ENCODE measurements around the gene CSTPP1.

The CSTPP1 gene

GRCh38 chr11:47171856-47172255 lies 235.3 kb downstream of the CSTPP1 start:
- Histone ChIP-seq H3K9me3 (ENCODE audit: control extremely low read depth in 1 of 5, control insufficient read depth in 4 of 5, insufficient read depth in 2 of 5, low read depth in 1 of 5, low read length in 4 of 5) (no peaks in the 10 kb centered on the region), H3K36me3 (ENCODE audit: control insufficient read depth in 4 of 4, insufficient read depth in 4 of 4, low read length in 3 of 4) (peaks cover 12 to 81% (median 63%) of the 10 kb centered on the region in 4 experiments), H3K27ac (ENCODE audit: insufficient read depth in 1 of 2, low read depth in 1 of 2, low read length in 2 of 2, poor library complexity in 1 of 2, severe bottlenecking in 2 of 2) (no peak overlapping the region), H3K27me3 (replicated peaks in 2 of 5; ENCODE audit: control insufficient read depth in 4 of 5, insufficient read depth in 5 of 5, low read length in 4 of 5) (no peaks in the 10 kb centered on the region), H3K4me3 (ENCODE audit: control insufficient read depth in 1 of 7, extremely low read depth in 1 of 7, insufficient read depth in 4 of 7, low read depth in 2 of 7, low read length in 6 of 7) (no peak overlapping the region), H3K4me1 (ENCODE audit: control extremely low read depth in 1 of 4, control insufficient read depth in 4 of 4, insufficient read depth in 4 of 4, low read length in 3 of 4) (peaks cover 2 to 18% (median 15%) of the 10 kb centered on the region in 4 experiments)
- ChIA-PET CTCF (interaction anchor here (0.6 to 3.7 kb wide), 6 partner anchors 9 to 281 kb away, joined by 3 to 26 read pairs (median 10); no protein-coding TSS in a partner anchor), POLR2A (no interaction called here)
- no peak for DNase-seq
- WGBS (ENCODE audit: insufficient coverage): 91% methylated on average over 7 of the region's 8 CpGs

GRCh38 chr11:47172740-47173336 lies 236.3 kb downstream of the CSTPP1 start:
- no peak for DNase-seq
- Histone ChIP-seq H3K36me3 (ENCODE audit: control insufficient read depth in 4 of 4, insufficient read depth in 4 of 4, low read length in 3 of 4) (peaks cover 7 to 71% (median 53%) of the 10 kb centered on the region in 4 experiments), H3K27ac (ENCODE audit: insufficient read depth in 1 of 2, low read depth in 1 of 2, low read length in 2 of 2, poor library complexity in 1 of 2, severe bottlenecking in 2 of 2) (no peak overlapping the region), H3K9me3 (ENCODE audit: control extremely low read depth in 1 of 5, control insufficient read depth in 4 of 5, insufficient read depth in 2 of 5, low read depth in 1 of 5, low read length in 4 of 5) (no peaks in the 10 kb centered on the region), H3K27me3 (replicated peaks in 2 of 5; ENCODE audit: control insufficient read depth in 4 of 5, insufficient read depth in 5 of 5, low read length in 4 of 5) (no peaks in the 10 kb centered on the region), H3K4me1 (ENCODE audit: control extremely low read depth in 1 of 4, control insufficient read depth in 4 of 4, insufficient read depth in 4 of 4, low read length in 3 of 4) (peaks cover 2 to 26% (median 23%) of the 10 kb centered on the region in 4 experiments), H3K4me3 (ENCODE audit: control insufficient read depth in 1 of 7, extremely low read depth in 1 of 7, insufficient read depth in 4 of 7, low read depth in 2 of 7, low read length in 6 of 7) (no peak overlapping the region)
- CTCF ChIA-PET: interaction anchor here (0.6 to 3.7 kb wide), 4 partner anchors 10 to 262 kb away, joined by 3 to 26 read pairs (median 8); no protein-coding TSS in a partner anchor
- POLR2A ChIA-PET: no interaction called here
- 87% methylated on average over 6 of the region's 6 CpGs for WGBS (ENCODE audit: insufficient coverage)

- no peaks in the 10 kb centered on the region for H3K9me3 ChIP-seq (ENCODE audit: control extremely low read depth in 1 of 5, control insufficient read depth in 4 of 5, insufficient read depth in 2 of 5, low read depth in 1 of 5, low read length in 4 of 5)
- CTCF ChIA-PET: interaction anchor here (0.9 to 4.7 kb wide), 4 partner anchors 12 to 97 kb away, joined by 3 to 38 read pairs (median 6); partner anchors contain the start of gene PACSIN3
- H3K4me1 ChIP-seq (ENCODE audit: control extremely low read depth in 1 of 4, control insufficient read depth in 4 of 4, insufficient read depth in 4 of 4, low read length in 3 of 4): peaks cover 2 to 31% (median 29%) of the 10 kb centered on the region in 4 experiments
- peak overlapping the region; percentile 70 to 100 (median 96) for H3K4me3 ChIP-seq (ENCODE audit: control insufficient read depth in 1 of 7, extremely low read depth in 1 of 7, insufficient read depth in 4 of 7, low read depth in 2 of 7, low read length in 6 of 7)
- POLR2A ChIA-PET: no interaction called here
- DNase-seq: peak; percentile 50 to 69 (median 65)
- H3K27me3 ChIP-seq (replicated peaks in 2 of 5; ENCODE audit: control insufficient read depth in 4 of 5, insufficient read depth in 5 of 5, low read length in 4 of 5): no peaks in the 10 kb centered on the region
- H3K27ac ChIP-seq (ENCODE audit: insufficient read depth in 1 of 2, low read depth in 1 of 2, low read length in 2 of 2, poor library complexity in 1 of 2, severe bottlenecking in 2 of 2): peak overlapping the region; percentile 98
- H3K36me3 ChIP-seq (ENCODE audit: control insufficient read depth in 4 of 4, insufficient read depth in 4 of 4, low read length in 3 of 4): peaks cover 5 to 48% (median 34%) of the 10 kb centered on the region in 4 experiments
- WGBS (ENCODE audit: insufficient coverage): 33% methylated on average over 14 of the region's 14 CpGs
These were observed 239.3 kb downstream of the CSTPP1 start for GRCh38 chr11:47175746-47176327.

GRCh38 chr11:47176328-47177228 lies 240.0 kb downstream of the CSTPP1 start, which contains the start of gene ARFGAP2:
Gene ARFGAP2, minus strand, starts transcription at chr11:47176879. Its CDS starts 26 bp downstream, at chr11:47176853.
- H3K27me3 ChIP-seq (replicated peaks in 2 of 5; ENCODE audit: control insufficient read depth in 4 of 5, insufficient read depth in 5 of 5, low read length in 4 of 5): no peaks in the 10 kb centered on the region
- no peaks in the 10 kb centered on the region for H3K9me3 ChIP-seq (ENCODE audit: control extremely low read depth in 1 of 5, control insufficient read depth in 4 of 5, insufficient read depth in 2 of 5, low read depth in 1 of 5, low read length in 4 of 5)
- peaks cover 2 to 31% (median 29%) of the 10 kb centered on the region in 4 experiments for H3K4me1 ChIP-seq (ENCODE audit: control extremely low read depth in 1 of 4, control insufficient read depth in 4 of 4, insufficient read depth in 4 of 4, low read length in 3 of 4)
- H3K4me3 ChIP-seq (ENCODE audit: control insufficient read depth in 1 of 7, extremely low read depth in 1 of 7, insufficient read depth in 4 of 7, low read depth in 2 of 7, low read length in 6 of 7): peak within 1 kb of the TSS; percentile 70 to 100 (median 96)
- H3K27ac ChIP-seq (ENCODE audit: insufficient read depth in 1 of 2, low read depth in 1 of 2, low read length in 2 of 2, poor library complexity in 1 of 2, severe bottlenecking in 2 of 2): peak within 1 kb of the TSS; percentile 98
- DNase-seq: peak; percentile 97 to 98 (median 98)
- ChIA-PET CTCF (interaction anchor here (1.1 to 6.2 kb wide), 9 partner anchors 11 to 276 kb away, joined by 3 to 65 read pairs (median 8); partner anchors contain the start of genes NR1H3 and PACSIN3), POLR2A (no interaction called here)
- H3K36me3 ChIP-seq (ENCODE audit: control insufficient read depth in 4 of 4, insufficient read depth in 4 of 4, low read length in 3 of 4): peaks cover 5 to 40% (median 29%) of the 10 kb centered on the region in 4 experiments
- WGBS (ENCODE audit: insufficient coverage): under 1% methylated on average over 46 of the region's 89 CpGs

GRCh38 chr11:47177229-47177845 lies 240.8 kb downstream of the CSTPP1 start:
- WGBS (ENCODE audit: insufficient coverage): 7% methylated on average over 16 of the region's 21 CpGs
- H3K36me3 ChIP-seq (ENCODE audit: control insufficient read depth in 4 of 4, insufficient read depth in 4 of 4, low read length in 3 of 4): peaks cover 3 to 33% (median 21%) of the 10 kb centered on the region in 4 experiments
- peak; percentile 91 to 95 (median 94) for DNase-seq
- H3K4me1 ChIP-seq (ENCODE audit: control extremely low read depth in 1 of 4, control insufficient read depth in 4 of 4, insufficient read depth in 4 of 4, low read length in 3 of 4): peaks cover 2 to 31% (median 29%) of the 10 kb centered on the region in 4 experiments
- H3K4me3 ChIP-seq (ENCODE audit: control insufficient read depth in 1 of 7, extremely low read depth in 1 of 7, insufficient read depth in 4 of 7, low read depth in 2 of 7, low read length in 6 of 7): peak overlapping the region; percentile 58 to 100 (median 96)
- ChIA-PET POLR2A (no interaction called here), CTCF (interaction anchor here (0.7 to 6.2 kb wide), 18 partner anchors 10 to 283 kb away, joined by 3 to 65 read pairs (median 6); partner anchors contain the start of genes DDB2, NR1H3 and PACSIN3)
- no peaks in the 10 kb centered on the region for H3K9me3 ChIP-seq (ENCODE audit: control extremely low read depth in 1 of 5, control insufficient read depth in 4 of 5, insufficient read depth in 2 of 5, low read depth in 1 of 5, low read length in 4 of 5)
- no peaks in the 10 kb centered on the region for H3K27me3 ChIP-seq (replicated peaks in 2 of 5; ENCODE audit: control insufficient read depth in 4 of 5, insufficient read depth in 5 of 5, low read length in 4 of 5)
- peak overlapping the region; percentile 91 to 98 for H3K27ac ChIP-seq (ENCODE audit: insufficient read depth in 1 of 2, low read depth in 1 of 2, low read length in 2 of 2, poor library complexity in 1 of 2, severe bottlenecking in 2 of 2)

GRCh38 chr11:47177846-47178245 lies 241.3 kb downstream of the CSTPP1 start:
- Histone ChIP-seq H3K4me1 (ENCODE audit: control extremely low read depth in 1 of 4, control insufficient read depth in 4 of 4, insufficient read depth in 4 of 4, low read length in 3 of 4) (peaks cover 2 to 31% (median 29%) of the 10 kb centered on the region in 4 experiments), H3K4me3 (ENCODE audit: control insufficient read depth in 1 of 7, extremely low read depth in 1 of 7, insufficient read depth in 4 of 7, low read depth in 2 of 7, low read length in 6 of 7) (peak overlapping the region in 4 of 7 experiments; percentile 95 to 100 (median 96))
- DNase-seq: no peak

More at GRCh38 chr11:47177846-47178245, 241.3 kb downstream of the CSTPP1 start:
- no peaks in the 10 kb centered on the region for H3K9me3 ChIP-seq (ENCODE audit: control extremely low read depth in 1 of 5, control insufficient read depth in 4 of 5, insufficient read depth in 2 of 5, low read depth in 1 of 5, low read length in 4 of 5)
- WGBS (ENCODE audit: insufficient coverage): 57% methylated on average over 4 of the region's 6 CpGs
- ChIA-PET POLR2A (no interaction called here), CTCF (interaction anchor here (0.5 to 6.2 kb wide), 20 partner anchors 10 to 663 kb away, joined by 3 to 65 read pairs (median 6); partner anchors contain the start of genes DDB2, NR1H3 and PACSIN3)
- H3K36me3 ChIP-seq (ENCODE audit: control insufficient read depth in 4 of 4, insufficient read depth in 4 of 4, low read length in 3 of 4): peaks cover 3 to 28% (median 18%) of the 10 kb centered on the region in 4 experiments
- no peaks in the 10 kb centered on the region for H3K27me3 ChIP-seq (replicated peaks in 2 of 5; ENCODE audit: control insufficient read depth in 4 of 5, insufficient read depth in 5 of 5, low read length in 4 of 5)
- peak overlapping the region; percentile 91 to 98 for H3K27ac ChIP-seq (ENCODE audit: insufficient read depth in 1 of 2, low read depth in 1 of 2, low read length in 2 of 2, poor library complexity in 1 of 2, severe bottlenecking in 2 of 2)

Measured in common myeloid progenitor, CD34-positive (primary cell).